HepG2 (cell line): ENCODE data around the gene CDK8. TPM values are rescaled to one million over a fixed set of nuclear protein-coding genes. Genes with fewer than 3 reads are reported as not detected.

Experiments used
- ATAC-seq: fragments of 200-7000 bp; cut with Tn5 transposase; 3 replicates; pipeline ENCODE4 v1.9.1; 2020; ENCODE audit warnings: mild to moderate bottlenecking, moderate library complexity
- BruUV-seq: library from RNA; stranded (reverse); fragments of 400-500 nt; replicated peaks from 2 replicates; lab custom pipeline; 2021; lab: Mats Ljungman, UMichigan
- CTCF ChIA-PET: fragments of 300-600 bp; formaldehyde crosslinking; extraction: SDS; loops from one replicate; lab custom pipeline; 2021; ENCODE audit warnings: low total read pairs, inconsistent platforms, low intra/inter-chr PET ratio; lab: Yijun Ruan, JAX
- POLR2A ChIA-PET: fragments of 350-600 bp; sonication (Branson Sonifier 250); formaldehyde crosslinking; loops from one replicate; lab custom pipeline; 2020; ENCODE audit warnings: antibody characterized with exemption, inconsistent platforms; lab: Yijun Ruan, JAX
- DNase-seq: peaks from one replicate; pipeline ENCODE4 v3.0.0-alpha.2; 2015; ENCODE audit warnings: low spot score
- FAIRE-seq: peaks from 3 replicates; lab custom pipeline; 2011; peaks lifted over from hg19 to GRCh38; lab: Jason Lieb, UNC
- H2AFZ ChIP-seq: one replicate; pipeline ENCODE4 v1.6.1; 2011; ENCODE audit warnings: low read length, inconsistent platforms
- H3K27ac ChIP-seq: fragments of 300-600 bp; 3 replicates; pipeline ENCODE4 v1.8.0; 2011; ENCODE audit warnings: mixed run types, mild to moderate bottlenecking, mixed read lengths, low read length, inconsistent platforms; ENCODE audit not compliant: insufficient read depth; ENCODE audit errors: extremely low read length
- H3K27me3 ChIP-seq, 2 experiments: fragments of 200-600 bp in 1 of 2; 2 replicates in 1 of 2; 3 replicates in 1 of 2; pipeline versions ENCODE4 v1.6.0 to v1.8.0; 2011; ENCODE audit warnings: low read length in 2 of 2, mild to moderate bottlenecking in 2 of 2, moderate library complexity in 2 of 2, inconsistent platforms in 1 of 2; ENCODE audit not compliant: insufficient read depth in 2 of 2, control insufficient read depth in 1 of 2
- H3K36me3 ChIP-seq, 2 experiments: fragments of 200-600 bp in 1 of 2; replicated peaks in 1 of 2; 2 replicates in 1 of 2; 3 replicates in 1 of 2; pipeline versions ENCODE4 v1.5.1 to v1.8.0; 2011; ENCODE audit warnings: low read length in 2 of 2, inconsistent platforms in 1 of 2; ENCODE audit not compliant: insufficient read depth in 2 of 2, control insufficient read depth in 1 of 2
- H3K4me1 ChIP-seq: 2 replicates; pipeline ENCODE4 v1.5.1; 2012; ENCODE audit warnings: low read length, inconsistent platforms; ENCODE audit not compliant: insufficient read depth
- H3K4me2 ChIP-seq: 2 replicates; pipeline ENCODE4 v1.6.0; 2011; ENCODE audit warnings: low read depth, low read length, inconsistent platforms
- H3K4me3 ChIP-seq, 3 experiments: fragments of 200-600 bp in 1 of 3; sonication (generic), shearing (Covaris generic) in 1 of 3; replicated peaks in 1 of 3; 2 replicates each; pipeline ENCODE4 v1.5.1; 2011 to 2016; ENCODE audit warnings: low read length in 3 of 3, inconsistent platforms in 2 of 3, low read depth in 2 of 3, mild to moderate bottlenecking in 2 of 3, control low read depth in 1 of 3, mixed read lengths in 1 of 3; ENCODE audit not compliant: insufficient read depth in 1 of 3
- H3K79me2 ChIP-seq: one replicate; pipeline ENCODE4 v1.6.1; 2011; ENCODE audit warnings: low read length, inconsistent platforms; ENCODE audit not compliant: insufficient read depth
- H3K9ac ChIP-seq: 2 replicates; pipeline ENCODE4 v1.6.0; 2011; ENCODE audit warnings: mild to moderate bottlenecking, low read depth, low read length, inconsistent platforms; ENCODE audit not compliant: insufficient read depth
- H3K9me3 ChIP-seq: 2 replicates; pipeline ENCODE4 v1.5.1; 2012; ENCODE audit warnings: mild to moderate bottlenecking, low read length
- H4K20me1 ChIP-seq: 2 replicates; pipeline ENCODE4 v1.6.0; 2011; ENCODE audit warnings: inconsistent platforms, mild to moderate bottlenecking, low read length, moderate library complexity; ENCODE audit not compliant: insufficient read depth
- ARID2 ChIP-seq: sonication (generic); formaldehyde crosslinking; IDR thresholded peaks from 2 replicates; pipeline ENCODE4 v1.8.1; 2022; ENCODE audit warnings: mild to moderate bottlenecking, missing genetic modification reagents, borderline replicate concordance
- HMG20B ChIP-seq: conservative IDR thresholded peaks from 2 replicates; pipeline ENCODE4 v1.6.1; 2016; ENCODE audit warnings: missing genetic modification reagents, missing compliant biosample characterization
- ZNF160 ChIP-seq: sonication (generic); formaldehyde crosslinking; IDR thresholded peaks from 2 replicates; pipeline ENCODE4 v1.8.0; 2022; ENCODE audit warnings: mild to moderate bottlenecking, inconsistent platforms, missing genetic modification reagents
- ZNF3 ChIP-seq: IDR thresholded peaks from 2 replicates; pipeline ENCODE4 v1.7.0; 2017; ENCODE audit warnings: inconsistent platforms
- WGBS: methylation state at CpG from one replicate; pipeline ENCODE4 v1.1.6; 2017; ENCODE audit warnings: low lambda C conversion rate; 5-methylcytosine and 5-hydroxymethylcytosine counted together
- in situ Hi-C: cut with HindIII; loops from 2 replicates; pipeline ENCODE4 v1.10.0; 2017; ENCODE audit warnings: low pct_unique_long_range_greater_than_20kb; ENCODE audit not compliant: extremely low pct_ligation_motif_present
- intact Hi-C: fragments of 100-400 bp; cut with micrococcal nuclease; formaldehyde crosslinking; loops from one replicate; pipeline ENCODE4 v1.10.0; 2022; ENCODE audit not compliant: unreplicated experiment
- polyA plus RNA-seq, 8 experiments: library from polyadenylated mRNA; depleted of rRNA in 3 of 8; stranded (reverse) in 7 of 8; unstranded in 1 of 8; fragments of >200 nt; fragmentation: Illumina TruSeq in 4 of 8; extraction: Trizol in 4 of 8; gene quantifications; 2 replicates each; pipeline versions ENCODE4 v1.2.1 to v1.2.3, GENCODE V29; 2011 to 2016; ENCODE audit warnings: low read depth in 4 of 8, missing spikeins in 1 of 8, mixed read lengths in 1 of 8; ENCODE audit not compliant: insufficient read depth in 1 of 8
- total RNA-seq, 5 experiments: library from RNA; depleted of rRNA; stranded (reverse); fragments of >200 nt; fragmentation: Illumina TruSeq; extraction: Trizol; gene quantifications; 2 replicates each; pipeline ENCODE4 v1.2.3, GENCODE V29; 2016; ENCODE audit warnings: low read depth in 1 of 5
- TF ChIP-seq, protein P1 (sequence below): sonication (generic); formaldehyde crosslinking; IDR thresholded peaks from 2 replicates; pipeline ENCODE4 v1.4.0; 2020; ENCODE audit warnings: missing genetic modification reagents, borderline replicate concordance

The CDK8 gene
- total and polyA plus RNA-seq, 2 of the 13 experiments (the other 11 are each of a cell fraction or from before 2014, with no cell fraction given), result 15.8 to 16.4 TPM

- in situ Hi-C loops (no loop called here), intact Hi-C loops (no loop called here)
- BruUV-seq, result no TSS peak
- ChIA-PET POLR2A (no interaction called here), CTCF (no interaction called here)
- H3K4me2 ChIP-seq, result no peak overlapping the region
- H3K9ac ChIP-seq, result no peak overlapping the region
- H3K9me3 ChIP-seq, result no peaks in the 10 kb centered on the region
- no peak for DNase-seq
- H3K27me3 ChIP-seq, result no peaks in the 10 kb centered on the region
- H3K36me3 ChIP-seq, result peaks cover under 1 to 1% of the 10 kb centered on the region in 2 experiments; a peak in 3 of 5 replicates
- no peak for ATAC-seq
- H3K79me2 ChIP-seq, result no peaks in the 10 kb centered on the region
- no peak overlapping the region for H3K27ac ChIP-seq
- H3K4me3 ChIP-seq, result no peak overlapping the region
- TF ChIP-seq, protein P1, sequence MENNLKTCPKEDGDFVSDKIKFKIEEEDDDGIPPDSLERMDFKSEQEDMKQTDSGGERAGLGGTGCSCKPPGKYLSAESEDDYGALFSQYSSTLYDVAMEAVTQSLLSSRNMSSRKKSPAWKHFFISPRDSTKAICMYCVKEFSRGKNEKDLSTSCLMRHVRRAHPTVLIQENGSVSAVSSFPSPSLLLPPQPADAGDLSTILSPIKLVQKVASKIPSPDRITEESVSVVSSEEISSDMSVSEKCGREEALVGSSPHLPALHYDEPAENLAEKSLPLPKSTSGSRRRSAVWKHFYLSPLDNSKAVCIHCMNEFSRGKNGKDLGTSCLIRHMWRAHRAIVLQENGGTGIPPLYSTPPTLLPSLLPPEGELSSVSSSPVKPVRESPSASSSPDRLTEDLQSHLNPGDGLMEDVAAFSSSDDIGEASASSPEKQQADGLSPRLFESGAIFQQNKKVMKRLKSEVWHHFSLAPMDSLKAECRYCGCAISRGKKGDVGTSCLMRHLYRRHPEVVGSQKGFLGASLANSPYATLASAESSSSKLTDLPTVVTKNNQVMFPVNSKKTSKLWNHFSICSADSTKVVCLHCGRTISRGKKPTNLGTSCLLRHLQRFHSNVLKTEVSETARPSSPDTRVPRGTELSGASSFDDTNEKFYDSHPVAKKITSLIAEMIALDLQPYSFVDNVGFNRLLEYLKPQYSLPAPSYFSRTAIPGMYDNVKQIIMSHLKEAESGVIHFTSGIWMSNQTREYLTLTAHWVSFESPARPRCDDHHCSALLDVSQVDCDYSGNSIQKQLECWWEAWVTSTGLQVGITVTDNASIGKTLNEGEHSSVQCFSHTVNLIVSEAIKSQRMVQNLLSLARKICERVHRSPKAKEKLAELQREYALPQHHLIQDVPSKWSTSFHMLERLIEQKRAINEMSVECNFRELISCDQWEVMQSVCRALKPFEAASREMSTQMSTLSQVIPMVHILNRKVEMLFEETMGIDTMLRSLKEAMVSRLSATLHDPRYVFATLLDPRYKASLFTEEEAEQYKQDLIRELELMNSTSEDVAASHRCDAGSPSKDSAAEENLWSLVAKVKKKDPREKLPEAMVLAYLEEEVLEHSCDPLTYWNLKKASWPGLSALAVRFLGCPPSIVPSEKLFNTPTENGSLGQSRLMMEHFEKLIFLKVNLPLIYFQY (CRISPR knock-in tag), result no peak
- TF ChIP-seq HMG20B (CRISPR knock-in tag), result no peak
- TF ChIP-seq ZNF3 (CRISPR knock-in tag), result no peak
- TF ChIP-seq ARID2 (CRISPR knock-in tag), result no peak
- H3K4me1 ChIP-seq, result no peaks in the 10 kb centered on the region
- 85% methylated on average over 2 of the region's 2 CpGs for WGBS
- H4K20me1 ChIP-seq, result no peaks in the 10 kb centered on the region
- FAIRE-seq, result no peak
- H2AFZ ChIP-seq, result no peak overlapping the region
Measured at GRCh38 chr13:26382366-26382765, 128.4 kb downstream of the CDK8 start.

DNA sequence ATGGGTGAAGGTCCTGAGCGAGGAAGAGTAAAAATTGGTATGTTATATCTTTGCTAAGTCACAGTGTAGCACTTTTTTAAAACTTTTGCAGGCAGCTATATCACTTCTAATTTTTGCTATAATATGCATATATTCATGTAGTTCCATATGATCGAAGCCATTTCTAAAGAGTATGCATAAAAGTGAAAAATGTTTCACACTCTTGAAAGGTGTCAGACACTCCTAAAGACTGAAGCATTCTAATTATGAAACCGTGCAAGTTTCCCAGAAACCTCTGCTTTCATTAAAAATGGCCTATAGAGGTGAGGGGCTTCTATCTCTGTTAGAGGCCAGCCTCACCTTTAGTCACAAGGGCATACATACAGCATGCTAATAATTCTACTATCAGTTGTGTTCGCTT, 128.9 kb downstream of the CDK8 start:
- Histone ChIP-seq H3K4me1 (no peaks in the 10 kb centered on the region), H3K4me2 (no peak overlapping the region), H3K9me3 (no peaks in the 10 kb centered on the region), H3K27ac (no peak overlapping the region), H2AFZ (no peak overlapping the region), H3K9ac (no peak overlapping the region), H3K79me2 (no peaks in the 10 kb centered on the region), H3K27me3 (no peaks in the 10 kb centered on the region), H4K20me1 (no peaks in the 10 kb centered on the region), H3K36me3 (peaks cover 2 to 6% of the 10 kb centered on the region in 2 experiments; a peak in 3 of 5 replicates), H3K4me3 (no peak overlapping the region)
- in situ Hi-C loops (no loop called here), intact Hi-C loops (no loop called here)
- ChIA-PET POLR2A (no interaction called here), CTCF (no interaction called here)
- DNase-seq (no peak), FAIRE-seq (no peak), ATAC-seq (no peak)
- no peak for TF ChIP-seq ZNF160 (CRISPR knock-in tag)
- no TSS peak for BruUV-seq
- WGBS, result 96% methylated on average over 4 of the region's 4 CpGs
